Fibroblast of lung (primary cell): Measurements from ENCODE around the gene DUSP23.

Source experiments
- EZH2 ChIP-seq: IDR thresholded peaks from 2 replicates; pipeline ENCODE4 v1.5.1; 2012; ENCODE audit warnings: low read length, control low read depth, mild to moderate bottlenecking; ENCODE audit errors: missing control alignments
- TF ChIP-seq, protein P1 (sequence below), 2 donors: IDR thresholded peaks in 1 of 2; conservative IDR thresholded peaks in 1 of 2; 1 replicate in 1 of 2; 2 replicates in 1 of 2; pipeline ENCODE4 v1.5.1; 2011 to 2012; ENCODE audit warnings: low read length in 2 of 2, control low read depth in 1 of 2, inconsistent platforms in 1 of 2, low read depth in 1 of 2, mild to moderate bottlenecking in 1 of 2

- TF ChIP-seq, protein P1, sequence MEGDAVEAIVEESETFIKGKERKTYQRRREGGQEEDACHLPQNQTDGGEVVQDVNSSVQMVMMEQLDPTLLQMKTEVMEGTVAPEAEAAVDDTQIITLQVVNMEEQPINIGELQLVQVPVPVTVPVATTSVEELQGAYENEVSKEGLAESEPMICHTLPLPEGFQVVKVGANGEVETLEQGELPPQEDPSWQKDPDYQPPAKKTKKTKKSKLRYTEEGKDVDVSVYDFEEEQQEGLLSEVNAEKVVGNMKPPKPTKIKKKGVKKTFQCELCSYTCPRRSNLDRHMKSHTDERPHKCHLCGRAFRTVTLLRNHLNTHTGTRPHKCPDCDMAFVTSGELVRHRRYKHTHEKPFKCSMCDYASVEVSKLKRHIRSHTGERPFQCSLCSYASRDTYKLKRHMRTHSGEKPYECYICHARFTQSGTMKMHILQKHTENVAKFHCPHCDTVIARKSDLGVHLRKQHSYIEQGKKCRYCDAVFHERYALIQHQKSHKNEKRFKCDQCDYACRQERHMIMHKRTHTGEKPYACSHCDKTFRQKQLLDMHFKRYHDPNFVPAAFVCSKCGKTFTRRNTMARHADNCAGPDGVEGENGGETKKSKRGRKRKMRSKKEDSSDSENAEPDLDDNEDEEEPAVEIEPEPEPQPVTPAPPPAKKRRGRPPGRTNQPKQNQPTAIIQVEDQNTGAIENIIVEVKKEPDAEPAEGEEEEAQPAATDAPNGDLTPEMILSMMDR (conservative IDR thresholded peaks at IDR 0.05 in 1 of 2, IDR thresholded peaks at IDR 0.05 in 1 of 2; ENCODE audit: low read depth in 1 of 2, low read length in 2 of 2), result no peak
- TF ChIP-seq EZH2, result no peak
Measured at GRCh38 chr1:159752135-159752580, 28.6 kb upstream of the DUSP23 start.
